ENCODE measurements around the gene TBX4. TPM values are rescaled to one million over a fixed set of nuclear protein-coding genes. Genes with fewer than 3 reads are reported as not detected.

The TBX4 gene
- polyA plus RNA-seq, 3 donors: not detected

DNA sequence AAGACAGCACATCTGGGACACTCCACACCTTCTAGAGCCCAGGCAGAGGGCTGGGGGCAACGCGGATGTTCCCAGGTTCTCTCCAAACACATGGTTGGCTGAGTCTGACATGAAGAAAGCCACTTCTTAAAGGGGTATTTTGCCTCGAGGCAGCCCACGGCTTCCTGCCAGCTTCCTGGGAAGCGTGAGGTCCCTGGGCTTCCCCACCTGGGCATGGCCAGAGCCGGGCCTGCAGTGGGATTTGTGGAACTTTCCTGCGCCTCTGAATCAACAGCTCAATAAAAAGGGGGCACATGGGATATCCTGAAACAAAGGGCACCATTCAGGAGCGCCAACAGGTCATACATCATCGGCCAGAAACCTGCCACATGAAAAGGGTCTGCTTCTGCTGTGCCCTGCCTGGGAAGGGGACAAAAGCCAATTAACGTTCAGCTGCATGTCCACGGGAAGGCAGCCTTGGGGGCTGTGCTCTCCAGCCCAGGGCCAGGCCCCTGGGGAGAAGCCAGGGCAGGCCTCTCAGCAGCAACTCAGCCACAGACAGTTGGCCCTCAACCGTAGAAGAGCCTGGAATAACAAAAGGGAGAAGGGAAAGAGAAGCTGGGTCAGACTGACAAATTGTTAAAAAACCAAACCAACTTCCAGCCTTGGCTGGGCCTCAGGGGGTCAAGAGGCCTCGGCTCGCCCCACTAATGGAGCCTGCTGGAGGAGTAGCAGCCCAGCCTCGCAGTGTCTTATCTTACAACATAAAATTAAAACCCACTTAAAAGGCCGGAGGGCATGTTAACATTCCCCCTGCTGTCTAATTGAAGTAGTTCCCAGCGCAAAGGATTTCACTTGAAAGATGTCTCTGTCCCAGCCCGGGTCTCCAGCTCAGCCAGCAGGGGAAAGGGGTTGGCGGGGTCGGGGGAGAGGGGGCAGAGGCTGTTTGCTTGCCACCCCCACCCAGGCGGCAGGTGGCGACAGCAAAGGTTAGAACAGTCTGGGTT lies 34.2 kb downstream of the TBX4 start:
- 82% methylated on average over 14 of the region's 22 CpGs for WGBS (ENCODE audit: insufficient coverage)
- H3K27me3 ChIP-seq (ENCODE audit: control insufficient read depth in 2 of 2, insufficient read depth in 2 of 2, low read length in 2 of 2): no peaks in the 10 kb centered on the region
- H3K9me3 ChIP-seq (replicated peaks in 1 of 2; ENCODE audit: control insufficient read depth in 1 of 2, insufficient read depth in 1 of 2, low read length in 2 of 2): no peaks in the 10 kb centered on the region
- intact Hi-C loops (cut with micrococcal nuclease): no loop called here
- no peak overlapping the region for H3K4me3 Mint-ChIP-seq
- no peaks in the 10 kb centered on the region for H3K4me1 ChIP-seq (ENCODE audit: control insufficient read depth in 1 of 2, insufficient read depth in 2 of 2, low read length in 2 of 2)
- H3K9me3 Mint-ChIP-seq: peaks cover 0 to under 1% (median 0%) of the 10 kb centered on the region in 7 donors
- H3K79me2 ChIP-seq (ENCODE audit: insufficient read depth, low read length): no peaks in the 10 kb centered on the region
- no peak overlapping the region for H3K4me2 ChIP-seq (replicated peaks; ENCODE audit: extremely low read depth, low read length, poor library complexity, severe bottlenecking)
- TF ChIP-seq, protein P1, sequence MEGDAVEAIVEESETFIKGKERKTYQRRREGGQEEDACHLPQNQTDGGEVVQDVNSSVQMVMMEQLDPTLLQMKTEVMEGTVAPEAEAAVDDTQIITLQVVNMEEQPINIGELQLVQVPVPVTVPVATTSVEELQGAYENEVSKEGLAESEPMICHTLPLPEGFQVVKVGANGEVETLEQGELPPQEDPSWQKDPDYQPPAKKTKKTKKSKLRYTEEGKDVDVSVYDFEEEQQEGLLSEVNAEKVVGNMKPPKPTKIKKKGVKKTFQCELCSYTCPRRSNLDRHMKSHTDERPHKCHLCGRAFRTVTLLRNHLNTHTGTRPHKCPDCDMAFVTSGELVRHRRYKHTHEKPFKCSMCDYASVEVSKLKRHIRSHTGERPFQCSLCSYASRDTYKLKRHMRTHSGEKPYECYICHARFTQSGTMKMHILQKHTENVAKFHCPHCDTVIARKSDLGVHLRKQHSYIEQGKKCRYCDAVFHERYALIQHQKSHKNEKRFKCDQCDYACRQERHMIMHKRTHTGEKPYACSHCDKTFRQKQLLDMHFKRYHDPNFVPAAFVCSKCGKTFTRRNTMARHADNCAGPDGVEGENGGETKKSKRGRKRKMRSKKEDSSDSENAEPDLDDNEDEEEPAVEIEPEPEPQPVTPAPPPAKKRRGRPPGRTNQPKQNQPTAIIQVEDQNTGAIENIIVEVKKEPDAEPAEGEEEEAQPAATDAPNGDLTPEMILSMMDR (IDR thresholded peaks at IDR 0.05): no peak
- H3K4me3 ChIP-seq (replicated peaks in 1 of 3; ENCODE audit: low read depth in 2 of 3, low read length in 3 of 3): no peak overlapping the region
- no peaks in the 10 kb centered on the region for H3K36me3 ChIP-seq (replicated peaks in 1 of 2; ENCODE audit: control insufficient read depth in 1 of 2, insufficient read depth in 2 of 2, low read length in 2 of 2)
- no peaks in the 10 kb centered on the region for H3K36me3 Mint-ChIP-seq
- no peak overlapping the region for H3K9ac ChIP-seq (ENCODE audit: insufficient read depth, low read length, poor library complexity, severe bottlenecking)
- no peak overlapping the region for H2AFZ ChIP-seq (ENCODE audit: insufficient read depth, low read depth, low read length, poor library complexity, severe bottlenecking)
- no peaks in the 10 kb centered on the region for H3K4me1 Mint-ChIP-seq
- H3K27me3 Mint-ChIP-seq (ENCODE audit: low read depth in 3 of 3): peaks cover 4 to 15% (median 8%) of the 10 kb centered on the region in 3 donors
- no peak overlapping the region for H3K27ac Mint-ChIP-seq
- no peak for DNase-seq
- no peaks in the 10 kb centered on the region for H4K20me1 ChIP-seq (ENCODE audit: insufficient read depth, low read length)
- H3K27ac ChIP-seq (ENCODE audit: low read depth in 1 of 2, low read length in 2 of 2): no peak overlapping the region

DNA sequence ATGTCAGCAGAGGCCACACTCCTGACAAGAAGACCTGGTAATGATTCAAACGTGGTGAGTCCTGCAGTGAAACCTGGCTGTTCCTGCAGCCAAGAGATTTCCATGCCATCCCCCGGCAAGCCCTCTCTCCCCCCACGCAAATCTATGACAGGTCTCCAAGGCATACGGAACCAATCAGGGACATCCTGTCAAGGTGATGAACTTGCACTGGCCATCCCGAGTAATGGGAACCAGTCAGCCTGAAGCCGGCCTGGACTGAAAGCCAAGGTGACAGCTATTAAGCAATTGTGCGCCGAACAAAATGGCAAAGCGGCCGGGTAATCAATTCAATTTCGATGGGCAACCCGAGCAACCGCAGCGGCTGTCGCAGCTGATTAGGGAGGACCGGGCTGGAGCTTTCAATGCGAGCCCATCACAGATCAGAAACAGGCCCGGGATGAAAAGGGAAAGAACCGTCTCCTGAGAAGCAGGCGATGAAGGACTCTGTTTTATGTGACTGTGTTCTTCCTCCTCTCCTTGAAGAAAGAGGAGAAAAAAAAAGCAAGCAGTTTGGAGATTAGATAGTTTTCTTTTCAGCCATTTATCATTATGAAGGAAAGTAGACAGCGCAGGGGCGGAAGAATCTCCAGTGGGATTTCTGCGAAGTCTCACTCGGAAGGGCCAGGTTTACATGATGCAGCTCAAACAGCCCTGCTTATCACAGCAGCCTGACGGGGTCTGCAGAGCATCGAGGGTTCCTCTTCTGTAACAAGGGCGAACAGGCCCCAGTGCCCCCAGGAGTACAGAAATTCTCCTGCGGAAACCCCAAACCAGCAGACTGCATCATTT lies 35.2 kb downstream of the TBX4 start:
- no peaks in the 10 kb centered on the region for H3K4me1 ChIP-seq (ENCODE audit: control insufficient read depth in 1 of 2, insufficient read depth in 2 of 2, low read length in 2 of 2)
- no peak overlapping the region for H3K4me3 ChIP-seq (replicated peaks in 1 of 3; ENCODE audit: low read depth in 2 of 3, low read length in 3 of 3)
- Mint-ChIP-seq H3K27me3 (ENCODE audit: low read depth in 3 of 3) (peaks cover 4 to 16% (median 9%) of the 10 kb centered on the region in 3 donors), H3K4me1 (no peaks in the 10 kb centered on the region), H3K4me3 (no peak overlapping the region), H3K36me3 (no peaks in the 10 kb centered on the region), H3K27ac (no peak overlapping the region), H3K9me3 (no peaks in the 10 kb centered on the region)
- H3K9ac ChIP-seq (ENCODE audit: insufficient read depth, low read length, poor library complexity, severe bottlenecking): no peak overlapping the region
- H3K9me3 ChIP-seq (replicated peaks in 1 of 2; ENCODE audit: control insufficient read depth in 1 of 2, insufficient read depth in 1 of 2, low read length in 2 of 2): no peaks in the 10 kb centered on the region
- WGBS (ENCODE audit: insufficient coverage): 93% methylated on average over 25 of the region's 28 CpGs
- no peaks in the 10 kb centered on the region for H3K79me2 ChIP-seq (ENCODE audit: insufficient read depth, low read length)
- no peak overlapping the region for H3K27ac ChIP-seq (ENCODE audit: low read depth in 1 of 2, low read length in 2 of 2)
- intact Hi-C loops (cut with micrococcal nuclease): no loop called here
- no peaks in the 10 kb centered on the region for H3K36me3 ChIP-seq (replicated peaks in 1 of 2; ENCODE audit: control insufficient read depth in 1 of 2, insufficient read depth in 2 of 2, low read length in 2 of 2)
- H3K4me2 ChIP-seq (replicated peaks; ENCODE audit: extremely low read depth, low read length, poor library complexity, severe bottlenecking): no peak overlapping the region
- TF ChIP-seq, protein P1 (IDR thresholded peaks at IDR 0.05): no peak
- no peaks in the 10 kb centered on the region for H3K27me3 ChIP-seq (ENCODE audit: control insufficient read depth in 2 of 2, insufficient read depth in 2 of 2, low read length in 2 of 2)
- H4K20me1 ChIP-seq (ENCODE audit: insufficient read depth, low read length): no peaks in the 10 kb centered on the region
- H2AFZ ChIP-seq (ENCODE audit: insufficient read depth, low read depth, low read length, poor library complexity, severe bottlenecking): no peak overlapping the region
- DNase-seq: no peak
